B cell (primary cell): ENCODE data around the gene RPS6KA4.

Source experiments
- EZH2 ChIP-seq: IDR thresholded peaks from 2 replicates; pipeline ENCODE4 v1.6.1; 2012; ENCODE audit warnings: borderline replicate concordance, low read depth, mild to moderate bottlenecking, moderate library complexity, low read length; ENCODE audit not compliant: insufficient read depth, poor library complexity, severe bottlenecking
- TF ChIP-seq, protein P1 (sequence below): fragments of 200-600 bp; IDR thresholded peaks from one replicate; pipeline ENCODE4 v1.8.0; 2022; ENCODE audit warnings: antibody characterized with exemption, mild to moderate bottlenecking

DNA sequence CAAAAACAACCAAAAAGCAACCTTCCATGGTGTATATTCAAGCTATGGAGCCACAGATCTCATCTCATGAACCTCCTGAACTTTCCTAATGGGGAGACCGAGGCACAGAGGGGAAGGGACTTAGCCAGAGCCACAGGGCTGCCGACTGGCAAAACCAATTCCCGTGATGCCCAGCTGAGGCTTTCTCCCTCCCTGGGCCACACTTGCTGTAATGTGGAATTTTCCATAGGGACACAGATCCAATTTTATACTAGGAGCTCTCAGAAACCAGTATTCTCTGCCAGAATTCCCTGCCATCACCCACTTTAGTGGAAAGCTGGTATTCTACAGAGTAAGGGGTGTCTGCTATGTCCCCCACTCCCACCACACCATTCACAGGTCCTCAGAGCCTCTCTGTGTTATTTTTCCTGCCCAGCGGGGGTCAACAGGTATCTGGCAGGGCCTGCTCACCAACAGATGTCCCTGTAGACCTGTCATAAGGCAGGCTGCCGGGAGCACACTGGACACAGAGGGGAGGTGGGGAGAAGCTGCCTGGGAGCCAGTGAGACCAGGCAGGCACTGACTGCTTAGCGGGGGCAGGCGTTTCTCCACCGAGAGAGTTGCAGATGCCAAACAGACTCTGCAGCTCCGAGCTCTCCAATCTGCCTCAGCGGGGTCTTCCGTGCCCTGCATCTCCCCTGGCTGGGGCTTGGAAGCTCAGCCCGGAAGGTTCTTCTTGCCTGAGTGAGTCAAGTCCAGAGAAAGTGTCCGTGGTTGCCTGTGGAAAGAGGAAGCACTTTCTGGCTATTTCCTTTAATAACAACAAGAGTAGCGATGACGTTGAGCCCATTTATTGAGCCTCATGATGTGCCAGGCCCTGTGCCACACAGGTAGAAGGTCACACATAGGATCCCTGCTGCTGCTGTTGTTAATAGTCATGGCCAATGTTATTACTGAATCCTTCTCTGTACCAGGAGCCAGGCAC lies 26.3 kb downstream of the RPS6KA4 start:
- TF ChIP-seq, protein P1, sequence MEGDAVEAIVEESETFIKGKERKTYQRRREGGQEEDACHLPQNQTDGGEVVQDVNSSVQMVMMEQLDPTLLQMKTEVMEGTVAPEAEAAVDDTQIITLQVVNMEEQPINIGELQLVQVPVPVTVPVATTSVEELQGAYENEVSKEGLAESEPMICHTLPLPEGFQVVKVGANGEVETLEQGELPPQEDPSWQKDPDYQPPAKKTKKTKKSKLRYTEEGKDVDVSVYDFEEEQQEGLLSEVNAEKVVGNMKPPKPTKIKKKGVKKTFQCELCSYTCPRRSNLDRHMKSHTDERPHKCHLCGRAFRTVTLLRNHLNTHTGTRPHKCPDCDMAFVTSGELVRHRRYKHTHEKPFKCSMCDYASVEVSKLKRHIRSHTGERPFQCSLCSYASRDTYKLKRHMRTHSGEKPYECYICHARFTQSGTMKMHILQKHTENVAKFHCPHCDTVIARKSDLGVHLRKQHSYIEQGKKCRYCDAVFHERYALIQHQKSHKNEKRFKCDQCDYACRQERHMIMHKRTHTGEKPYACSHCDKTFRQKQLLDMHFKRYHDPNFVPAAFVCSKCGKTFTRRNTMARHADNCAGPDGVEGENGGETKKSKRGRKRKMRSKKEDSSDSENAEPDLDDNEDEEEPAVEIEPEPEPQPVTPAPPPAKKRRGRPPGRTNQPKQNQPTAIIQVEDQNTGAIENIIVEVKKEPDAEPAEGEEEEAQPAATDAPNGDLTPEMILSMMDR: no peak
- no peak for TF ChIP-seq EZH2
